Endothelial cell of umbilical vein (primary cell): ENCODE results near the gene PRPH. TPM values are rescaled to one million over a fixed set of nuclear protein-coding genes. Genes with fewer than 3 reads are reported as not detected.

Experiments
- BruUV-seq: library from RNA; stranded (reverse); fragments of 400-500 nt; replicated peaks from 2 replicates; lab custom pipeline; 2021; lab: Mats Ljungman, UMichigan
- CTCF ChIA-PET: fragments of 300-600, 350-600 bp; sonication (Branson Sonifier 250); formaldehyde crosslinking; loops from one replicate; lab custom pipeline; 2021; ENCODE audit warnings: antibody characterized with exemption, inconsistent platforms; lab: Charles Lee
- POLR2A ChIA-PET: fragments of 300-600, 350-600 bp; sonication (Branson Sonifier 250); formaldehyde crosslinking; loops from one replicate; lab custom pipeline; 2021; ENCODE audit warnings: antibody characterized with exemption, inconsistent platforms; lab: Charles Lee
- DNase-seq: peaks from one replicate; pipeline ENCODE4 v3.0.0-alpha.2; 2011; ENCODE audit warnings: low read depth, low spot score
- FAIRE-seq: peaks from 2 replicates; lab custom pipeline; 2011; peaks lifted over from hg19 to GRCh38; lab: Jason Lieb, UNC
- H2AFZ ChIP-seq: 2 replicates; pipeline ENCODE4 v1.6.0; 2012; ENCODE audit warnings: low read depth, low read length, control low read depth, inconsistent platforms
- H3K27ac ChIP-seq: 2 replicates; pipeline ENCODE4 v1.5.1; 2011; ENCODE audit warnings: low read depth, mild to moderate bottlenecking, control low read depth, low read length, moderate library complexity; ENCODE audit not compliant: insufficient read depth
- H3K27me3 ChIP-seq, 2 experiments: 2 replicates each; pipeline versions ENCODE4 v1.6.0 to v1.6.1; 2011; ENCODE audit warnings: low read length in 2 of 2, mixed read lengths in 1 of 2; ENCODE audit not compliant: control insufficient read depth in 2 of 2, insufficient read depth in 2 of 2
- H3K36me3 ChIP-seq, 2 experiments: 2 replicates in 1 of 2; 3 replicates in 1 of 2; pipeline ENCODE4 v1.5.1; 2011; ENCODE audit warnings: low read length in 2 of 2, mild to moderate bottlenecking in 1 of 2, moderate library complexity in 1 of 2; ENCODE audit not compliant: control insufficient read depth in 2 of 2, insufficient read depth in 2 of 2; ENCODE audit errors: extremely low read depth in 1 of 2
- H3K4me1 ChIP-seq: 3 replicates; pipeline ENCODE4 v1.5.1; 2011; ENCODE audit warnings: mild to moderate bottlenecking, low read length; ENCODE audit not compliant: control insufficient read depth, insufficient read depth; ENCODE audit errors: extremely low read depth
- H3K4me2 ChIP-seq: 2 replicates; pipeline ENCODE4 v1.6.1; 2011; ENCODE audit warnings: low read length, control low read depth, mixed read lengths; ENCODE audit not compliant: insufficient read depth
- H3K4me3 ChIP-seq, 3 experiments: fragments of 200-600 bp in 1 of 3; sonication (generic), shearing (Covaris generic) in 1 of 3; replicated peaks in 1 of 3; 2 replicates each; pipeline ENCODE4 v1.5.1; 2011 to 2016; ENCODE audit warnings: control low read depth in 3 of 3, low read length in 3 of 3, mild to moderate bottlenecking in 2 of 3, inconsistent platforms in 1 of 3, low read depth in 1 of 3, moderate library complexity in 1 of 3; ENCODE audit not compliant: insufficient read depth in 1 of 3
- H3K79me2 ChIP-seq: 2 replicates; pipeline ENCODE4 v1.6.0; 2012; ENCODE audit warnings: low read length, inconsistent platforms; ENCODE audit not compliant: control insufficient read depth, insufficient read depth
- H3K9ac ChIP-seq: replicated peaks from 2 replicates; pipeline ENCODE3; 2011; ENCODE audit warnings: low read length, control low read depth; ENCODE audit not compliant: insufficient read depth; ENCODE audit errors: extremely low read depth
- H3K9me1 ChIP-seq: replicated peaks from 3 replicates; pipeline ENCODE4 v1.6.0; 2011; ENCODE audit warnings: mild to moderate bottlenecking, low read length; ENCODE audit not compliant: control insufficient read depth, insufficient read depth; ENCODE audit errors: extremely low read depth
- H3K9me3 ChIP-seq: replicated peaks from 2 replicates; pipeline ENCODE4 v1.5.1; 2012; ENCODE audit warnings: low read length, inconsistent platforms; ENCODE audit not compliant: control insufficient read depth, insufficient read depth
- H4K20me1 ChIP-seq: replicated peaks from 2 replicates; pipeline ENCODE3; 2011; ENCODE audit warnings: mild to moderate bottlenecking, low read length; ENCODE audit not compliant: control insufficient read depth, insufficient read depth; ENCODE audit errors: extremely low read depth
- EZH2 ChIP-seq: IDR thresholded peaks from 2 replicates; pipeline ENCODE4 v1.6.1; 2012; ENCODE audit warnings: borderline replicate concordance, low read depth, mild to moderate bottlenecking, moderate library complexity, low read length, inconsistent platforms; ENCODE audit not compliant: severe bottlenecking
- FOS ChIP-seq: IDR thresholded peaks from 2 replicates; pipeline ENCODE4 v1.6.1; 2011; ENCODE audit warnings: mild to moderate bottlenecking, low read length, moderate library complexity, borderline replicate concordance; ENCODE audit not compliant: insufficient read depth
- GATA2 ChIP-seq: IDR thresholded peaks from 2 replicates; pipeline ENCODE4 v1.7.0; 2011; ENCODE audit warnings: low read depth, mild to moderate bottlenecking, moderate library complexity, mixed read lengths, low read length; ENCODE audit not compliant: insufficient read length, insufficient read depth
- JUN ChIP-seq: IDR thresholded peaks from 2 replicates; pipeline ENCODE4 v1.6.1; 2011; ENCODE audit warnings: borderline replicate concordance, low read depth; ENCODE audit not compliant: insufficient read length, insufficient read depth
- MYC ChIP-seq: IDR thresholded peaks from one replicate; pipeline ENCODE4 v1.6.1; 2011; ENCODE audit warnings: mild to moderate bottlenecking, low read depth, low read length
- POLR2A ChIP-seq: IDR thresholded peaks from 2 replicates; pipeline ENCODE4 v1.6.1; 2012; ENCODE audit warnings: low read depth, mild to moderate bottlenecking, control low read depth, low read length
- POLR2AphosphoS5 ChIP-seq: IDR thresholded peaks from 2 replicates; pipeline ENCODE4 v1.6.1; 2012; ENCODE audit warnings: low read depth, mild to moderate bottlenecking, control low read depth, low read length, moderate library complexity; ENCODE audit not compliant: insufficient read depth
- dilution Hi-C: fragments of 300-500 bp; cut with MboI; formaldehyde crosslinking; loops from one replicate; pipeline ENCODE4 v1.15.0; 2019; ENCODE audit warnings: low sequenced_read_pairs; ENCODE audit not compliant: extremely low pct_ligation_motif_present
- intact Hi-C: fragments of 100-400 bp; cut with micrococcal nuclease; formaldehyde crosslinking; loops from one replicate; pipeline ENCODE4 v1.10.0; 2022
- polyA plus RNA-seq, 4 experiments: library from polyadenylated mRNA; depleted of rRNA in 3 of 4; stranded (reverse) in 3 of 4; unstranded in 1 of 4; fragments of >200 nt; gene quantifications; 2 replicates each; pipeline versions ENCODE4 v1.2.1 to v1.2.3, GENCODE V29; 2011 to 2012; ENCODE audit warnings: missing spikeins in 1 of 4
- total RNA-seq: library from RNA; stranded (reverse); gene quantifications from 2 replicates; pipeline ENCODE4 v1.2.3, GENCODE V29; 2021
- TF ChIP-seq, protein P1 (sequence below), 2 donors: IDR thresholded peaks; 1 replicate in 1 of 2; 2 replicates in 1 of 2; pipeline ENCODE4 v1.5.1; 2011; ENCODE audit warnings: low read length in 2 of 2, mild to moderate bottlenecking in 2 of 2, moderate library complexity in 2 of 2, control low read depth in 1 of 2, inconsistent platforms in 1 of 2, low read depth in 1 of 2; ENCODE audit not compliant: insufficient read depth in 1 of 2; ENCODE audit errors: extremely low read depth in 1 of 2
- TF ChIP-seq, protein P2 (sequence below): IDR thresholded peaks from 2 replicates; pipeline ENCODE4 v1.6.1; 2011; ENCODE audit not compliant: insufficient read depth, insufficient read length

Gene PRPH
- total and polyA plus RNA-seq, 2 donors (not counting 3 experiments of a cell fraction or from before 2014, with no cell fraction given): not detected

DNA sequence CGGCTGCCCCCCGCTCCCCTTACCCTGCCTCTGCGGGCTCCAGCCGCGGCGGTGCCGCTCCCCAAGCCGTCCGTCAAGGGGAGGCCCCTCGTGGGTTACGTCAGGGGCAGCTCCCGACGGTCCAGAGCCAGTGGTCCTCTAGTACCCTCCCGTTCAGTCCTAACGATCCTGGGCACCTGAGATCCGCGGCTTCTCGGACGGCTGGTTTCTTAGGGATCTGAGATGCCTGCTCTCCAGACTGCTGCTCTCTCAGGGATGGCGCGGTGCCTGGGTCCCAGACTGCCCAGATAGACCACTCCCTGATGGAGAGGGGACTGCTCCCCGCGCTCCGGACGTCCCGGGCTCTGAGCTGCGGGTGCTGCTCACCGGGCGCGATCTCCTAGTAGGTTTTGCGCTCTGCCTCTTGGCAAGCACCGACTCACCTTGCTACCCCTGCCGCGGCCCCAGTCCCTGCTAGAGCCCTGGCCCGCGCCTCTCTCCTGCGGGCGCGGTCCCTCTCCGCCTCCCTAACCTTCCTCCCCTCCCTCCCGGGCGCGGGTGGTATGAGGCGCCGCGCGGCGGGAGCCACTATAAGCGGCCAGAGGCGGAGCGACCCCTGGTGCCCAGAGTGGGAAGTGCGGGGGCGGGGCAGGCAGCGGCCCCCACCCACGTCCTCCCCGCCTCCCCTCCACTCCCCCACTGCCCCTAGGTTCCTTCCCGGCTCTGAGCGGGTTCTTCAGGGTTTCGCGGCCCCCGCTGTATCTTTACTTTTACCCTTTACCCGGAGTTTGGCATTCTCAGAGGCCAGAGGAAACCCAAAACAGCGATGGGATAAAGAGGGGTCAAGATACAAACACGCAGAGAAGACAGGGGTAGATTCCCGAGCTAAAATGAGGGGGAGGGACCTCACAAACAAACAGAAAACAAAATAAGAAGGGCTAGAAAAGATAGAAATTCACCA, 42.0 kb downstream of the PRPH start, which contains the start of gene C1QL4:
Gene C1QL4 (minus strand): TSS at position 544 of the 940 bp plus-strand sequence. CDS start 711 bp downstream, outside the sequence.
- H3K9me3 ChIP-seq: no peaks in the 10 kb centered on the region
- FAIRE-seq (peak; percentile 48), DNase-seq (peak; percentile 69)

More for the DNA sequence above, 42.0 kb downstream of the PRPH start, which contains the start of gene C1QL4:
- ChIA-PET POLR2A (interaction anchor here (0.7 kb wide), 1 partner anchor 14 kb away, joined by 3 read pairs; the partner anchor contains the start of gene TROAP), CTCF (interaction anchor here (0.8 to 9.0 kb wide), 5 partner anchors 12 to 244 kb away, joined by 3 to 280 read pairs (median 25); partner anchors contain the start of gene DNAJC22)
- dilution Hi-C loops (no loop called here), intact Hi-C loops (loop anchor here (1.0 kb wide), 1 partner anchor 49 kb away; no protein-coding TSS in a partner anchor)
- no peak within 1 kb of the TSS for H3K9ac ChIP-seq
- H3K79me2 ChIP-seq: no peaks in the 10 kb centered on the region
- H4K20me1 ChIP-seq: no peaks in the 10 kb centered on the region
- H3K36me3 ChIP-seq: no peaks in the 10 kb centered on the region
- H3K9me1 ChIP-seq: no peaks in the 10 kb centered on the region
- peak within 1 kb of the TSS; percentile 75 for H2AFZ ChIP-seq
- H3K27ac ChIP-seq: no peak within 1 kb of the TSS
- no peaks in the 10 kb centered on the region for H3K4me1 ChIP-seq
- H3K27me3 ChIP-seq: peaks cover 59 to 70% of the 10 kb centered on the region in 2 experiments
- TF ChIP-seq FOS: no peak
- TF ChIP-seq GATA2: no peak
- TF ChIP-seq, protein P1, sequence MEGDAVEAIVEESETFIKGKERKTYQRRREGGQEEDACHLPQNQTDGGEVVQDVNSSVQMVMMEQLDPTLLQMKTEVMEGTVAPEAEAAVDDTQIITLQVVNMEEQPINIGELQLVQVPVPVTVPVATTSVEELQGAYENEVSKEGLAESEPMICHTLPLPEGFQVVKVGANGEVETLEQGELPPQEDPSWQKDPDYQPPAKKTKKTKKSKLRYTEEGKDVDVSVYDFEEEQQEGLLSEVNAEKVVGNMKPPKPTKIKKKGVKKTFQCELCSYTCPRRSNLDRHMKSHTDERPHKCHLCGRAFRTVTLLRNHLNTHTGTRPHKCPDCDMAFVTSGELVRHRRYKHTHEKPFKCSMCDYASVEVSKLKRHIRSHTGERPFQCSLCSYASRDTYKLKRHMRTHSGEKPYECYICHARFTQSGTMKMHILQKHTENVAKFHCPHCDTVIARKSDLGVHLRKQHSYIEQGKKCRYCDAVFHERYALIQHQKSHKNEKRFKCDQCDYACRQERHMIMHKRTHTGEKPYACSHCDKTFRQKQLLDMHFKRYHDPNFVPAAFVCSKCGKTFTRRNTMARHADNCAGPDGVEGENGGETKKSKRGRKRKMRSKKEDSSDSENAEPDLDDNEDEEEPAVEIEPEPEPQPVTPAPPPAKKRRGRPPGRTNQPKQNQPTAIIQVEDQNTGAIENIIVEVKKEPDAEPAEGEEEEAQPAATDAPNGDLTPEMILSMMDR (IDR thresholded peaks at IDR 0.05; ENCODE audit: extremely low read depth in 1 of 2, insufficient read depth in 1 of 2, low read depth in 1 of 2, low read length in 2 of 2): peak; percentile 64 to 97
- no peak for TF ChIP-seq POLR2A
- TF ChIP-seq, protein P2, sequence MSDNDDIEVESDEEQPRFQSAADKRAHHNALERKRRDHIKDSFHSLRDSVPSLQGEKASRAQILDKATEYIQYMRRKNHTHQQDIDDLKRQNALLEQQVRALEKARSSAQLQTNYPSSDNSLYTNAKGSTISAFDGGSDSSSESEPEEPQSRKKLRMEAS: no peak
- peak; percentile 84 for TF ChIP-seq EZH2
- no peak for TF ChIP-seq POLR2AphosphoS5
- TF ChIP-seq MYC: no peak
- TF ChIP-seq JUN: no peak
- peak within 1 kb of the TSS; percentile 28 for H3K4me2 ChIP-seq
- BruUV-seq: no TSS peak
- H3K4me3 ChIP-seq: peak within 1 kb of the TSS in 1 of 3 experiments; percentile 20
